HepG2 (cell line): Measurements from ENCODE around the gene SULT6B1. TPM values are rescaled to one million over a fixed set of nuclear protein-coding genes. Genes with fewer than 3 reads are reported as not detected.

Source experiments
- ATAC-seq: fragments of 200-7000 bp; cut with Tn5 transposase; 3 replicates; pipeline ENCODE4 v1.9.1; 2020; ENCODE audit warnings: mild to moderate bottlenecking, moderate library complexity
- BruUV-seq: library from RNA; stranded (reverse); fragments of 400-500 nt; replicated peaks from 2 replicates; lab custom pipeline; 2021; lab: Mats Ljungman, UMichigan
- CTCF ChIA-PET: fragments of 300-600 bp; formaldehyde crosslinking; extraction: SDS; loops from one replicate; lab custom pipeline; 2021; ENCODE audit warnings: low total read pairs, inconsistent platforms, low intra/inter-chr PET ratio; lab: Yijun Ruan, JAX
- POLR2A ChIA-PET: fragments of 350-600 bp; sonication (Branson Sonifier 250); formaldehyde crosslinking; loops from one replicate; lab custom pipeline; 2020; ENCODE audit warnings: antibody characterized with exemption, inconsistent platforms; lab: Yijun Ruan, JAX
- DNase-seq: peaks from one replicate; pipeline ENCODE4 v3.0.0-alpha.2; 2015; ENCODE audit warnings: low spot score
- FAIRE-seq: peaks from 3 replicates; lab custom pipeline; 2011; peaks lifted over from hg19 to GRCh38; lab: Jason Lieb, UNC
- H2AFZ ChIP-seq: one replicate; pipeline ENCODE4 v1.6.1; 2011; ENCODE audit warnings: low read length, inconsistent platforms
- H3K27ac ChIP-seq: fragments of 300-600 bp; 3 replicates; pipeline ENCODE4 v1.8.0; 2011; ENCODE audit warnings: mixed run types, mild to moderate bottlenecking, mixed read lengths, low read length, inconsistent platforms; ENCODE audit not compliant: insufficient read depth; ENCODE audit errors: extremely low read length
- H3K27me3 ChIP-seq, 2 experiments: fragments of 200-600 bp in 1 of 2; 2 replicates in 1 of 2; 3 replicates in 1 of 2; pipeline versions ENCODE4 v1.6.0 to v1.8.0; 2011; ENCODE audit warnings: low read length in 2 of 2, mild to moderate bottlenecking in 2 of 2, moderate library complexity in 2 of 2, inconsistent platforms in 1 of 2; ENCODE audit not compliant: insufficient read depth in 2 of 2, control insufficient read depth in 1 of 2
- H3K36me3 ChIP-seq, 2 experiments: fragments of 200-600 bp in 1 of 2; replicated peaks in 1 of 2; 2 replicates in 1 of 2; 3 replicates in 1 of 2; pipeline versions ENCODE4 v1.5.1 to v1.8.0; 2011; ENCODE audit warnings: low read length in 2 of 2, inconsistent platforms in 1 of 2; ENCODE audit not compliant: insufficient read depth in 2 of 2, control insufficient read depth in 1 of 2
- H3K4me1 ChIP-seq: 2 replicates; pipeline ENCODE4 v1.5.1; 2012; ENCODE audit warnings: low read length, inconsistent platforms; ENCODE audit not compliant: insufficient read depth
- H3K4me2 ChIP-seq: 2 replicates; pipeline ENCODE4 v1.6.0; 2011; ENCODE audit warnings: low read depth, low read length, inconsistent platforms
- H3K4me3 ChIP-seq, 3 experiments: fragments of 200-600 bp in 1 of 3; sonication (generic), shearing (Covaris generic) in 1 of 3; replicated peaks in 1 of 3; 2 replicates each; pipeline ENCODE4 v1.5.1; 2011 to 2016; ENCODE audit warnings: low read length in 3 of 3, inconsistent platforms in 2 of 3, low read depth in 2 of 3, mild to moderate bottlenecking in 2 of 3, control low read depth in 1 of 3, mixed read lengths in 1 of 3; ENCODE audit not compliant: insufficient read depth in 1 of 3
- H3K79me2 ChIP-seq: one replicate; pipeline ENCODE4 v1.6.1; 2011; ENCODE audit warnings: low read length, inconsistent platforms; ENCODE audit not compliant: insufficient read depth
- H3K9ac ChIP-seq: 2 replicates; pipeline ENCODE4 v1.6.0; 2011; ENCODE audit warnings: mild to moderate bottlenecking, low read depth, low read length, inconsistent platforms; ENCODE audit not compliant: insufficient read depth
- H3K9me3 ChIP-seq: 2 replicates; pipeline ENCODE4 v1.5.1; 2012; ENCODE audit warnings: mild to moderate bottlenecking, low read length
- H4K20me1 ChIP-seq: 2 replicates; pipeline ENCODE4 v1.6.0; 2011; ENCODE audit warnings: inconsistent platforms, mild to moderate bottlenecking, low read length, moderate library complexity; ENCODE audit not compliant: insufficient read depth
- CSRNP1 ChIP-seq: sonication (generic); formaldehyde crosslinking; IDR thresholded peaks from 2 replicates; pipeline ENCODE4 v1.8.1; 2023; ENCODE audit warnings: mild to moderate bottlenecking, missing genetic modification reagents
- KDM3A ChIP-seq: IDR thresholded peaks from 2 replicates; pipeline ENCODE4 v1.6.1; 2018; ENCODE audit warnings: low read depth, missing compliant biosample characterization
- KDM5A ChIP-seq: fragments of 200-600 bp; sonication (generic); IDR thresholded peaks from 2 replicates; pipeline ENCODE4 v1.7.0; 2018; ENCODE audit warnings: antibody characterized with exemption, mild to moderate bottlenecking, low read length, borderline replicate concordance
- MAX ChIP-seq: IDR thresholded peaks from 2 replicates; pipeline ENCODE4 v1.6.1; 2012; ENCODE audit warnings: inconsistent platforms
- REPIN1 ChIP-seq: sonication (generic); formaldehyde crosslinking; IDR thresholded peaks from 2 replicates; pipeline ENCODE4 v1.8.0; 2022; ENCODE audit warnings: missing genetic modification reagents, low read depth, mild to moderate bottlenecking, borderline replicate concordance
- WGBS: methylation state at CpG from one replicate; pipeline ENCODE4 v1.1.6; 2017; ENCODE audit warnings: low lambda C conversion rate; 5-methylcytosine and 5-hydroxymethylcytosine counted together
- in situ Hi-C: cut with HindIII; loops from 2 replicates; pipeline ENCODE4 v1.10.0; 2017; ENCODE audit warnings: low pct_unique_long_range_greater_than_20kb; ENCODE audit not compliant: extremely low pct_ligation_motif_present
- intact Hi-C: fragments of 100-400 bp; cut with micrococcal nuclease; formaldehyde crosslinking; loops from one replicate; pipeline ENCODE4 v1.10.0; 2022; ENCODE audit not compliant: unreplicated experiment
- polyA plus RNA-seq, 8 experiments: library from polyadenylated mRNA; depleted of rRNA in 3 of 8; stranded (reverse) in 7 of 8; unstranded in 1 of 8; fragments of >200 nt; fragmentation: Illumina TruSeq in 4 of 8; extraction: Trizol in 4 of 8; gene quantifications; 2 replicates each; pipeline versions ENCODE4 v1.2.1 to v1.2.3, GENCODE V29; 2011 to 2016; ENCODE audit warnings: low read depth in 4 of 8, missing spikeins in 1 of 8, mixed read lengths in 1 of 8; ENCODE audit not compliant: insufficient read depth in 1 of 8
- total RNA-seq, 5 experiments: library from RNA; depleted of rRNA; stranded (reverse); fragments of >200 nt; fragmentation: Illumina TruSeq; extraction: Trizol; gene quantifications; 2 replicates each; pipeline ENCODE4 v1.2.3, GENCODE V29; 2016; ENCODE audit warnings: low read depth in 1 of 5

Gene SULT6B1
- total and polyA plus RNA-seq, 2 of the 13 experiments (the other 11 are each of a cell fraction or from before 2014, with no cell fraction given) = not detected

- H3K79me2 ChIP-seq = peaks cover 46% of the 10 kb centered on the region
- WGBS = 98% methylated on average over 8 of the region's 8 CpGs
- H3K27ac ChIP-seq = no peak overlapping the region
- FAIRE-seq = no peak
- H3K9me3 ChIP-seq = peaks cover 3% of the 10 kb centered on the region; the same call in 1 of the 2 replicates
- H3K27me3 ChIP-seq = no peaks in the 10 kb centered on the region; a peak in 1 of 5 replicates
- no peak overlapping the region for H3K9ac ChIP-seq
- DNase-seq = no peak
- no peaks in the 10 kb centered on the region; the same call in 1 of the 2 replicates for H4K20me1 ChIP-seq
- intact Hi-C loops = no loop called here
- CTCF ChIA-PET = no interaction called here
- H3K4me1 ChIP-seq = peaks cover 34% of the 10 kb centered on the region
- POLR2A ChIA-PET = no interaction called here
- BruUV-seq = no TSS peak
- no peak overlapping the region for H3K4me3 ChIP-seq
- no peak for ATAC-seq
- no peak overlapping the region for H3K4me2 ChIP-seq
- H2AFZ ChIP-seq = no peak overlapping the region
- peaks cover 6 to 32% of the 10 kb centered on the region in 2 experiments; a peak in 4 of 5 replicates for H3K36me3 ChIP-seq
- in situ Hi-C loops = no loop called here
- no peak for TF ChIP-seq REPIN1 (CRISPR knock-in tag)
- TF ChIP-seq KDM3A (CRISPR knock-in tag) = no peak
- no peak for TF ChIP-seq CSRNP1
- no peak for TF ChIP-seq KDM5A
- TF ChIP-seq MAX = no peak
Measured at GRCh38 chr2:37198681-37199065, 10.2 kb upstream of the SULT6B1 start.
